CD1c-positive myeloid dendritic cell (primary cell): Measurements from ENCODE around the gene NKX2-2.

Experiments
- DNase-seq: peaks from one replicate; pipeline ENCODE4 v3.0.0-alpha.2; 2016; ENCODE audit errors: extremely low spot score

NKX2-2 gene

GRCh38 chr20:21513881-21514540, at the start of gene NKX2-2:
NKX2-2 (minus strand) TSS chr20:21514064; CDS start chr20:21513669, 395 bp downstream.
- DNase-seq, result no peak

DNA sequence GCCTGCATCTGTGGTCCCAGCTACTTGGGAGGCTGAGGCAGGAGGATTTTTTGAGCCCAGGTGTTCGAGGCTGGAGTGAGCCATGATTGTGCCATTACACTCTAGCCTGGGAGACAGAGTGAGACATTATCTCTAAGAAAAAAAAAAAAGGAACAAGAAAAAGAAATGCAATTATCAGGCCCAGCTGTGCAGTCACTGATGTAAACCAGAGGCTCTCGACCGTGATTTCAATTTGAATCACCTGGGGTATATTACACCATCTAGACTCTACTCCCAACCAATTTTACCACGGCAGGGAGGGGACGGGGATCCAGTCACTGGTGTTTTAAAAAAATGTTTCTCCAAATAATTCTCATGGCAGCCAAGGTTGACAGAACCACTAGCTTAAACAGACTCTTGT, 48.8 kb upstream of the NKX2-2 start:
- DNase-seq, result no peak

DNA sequence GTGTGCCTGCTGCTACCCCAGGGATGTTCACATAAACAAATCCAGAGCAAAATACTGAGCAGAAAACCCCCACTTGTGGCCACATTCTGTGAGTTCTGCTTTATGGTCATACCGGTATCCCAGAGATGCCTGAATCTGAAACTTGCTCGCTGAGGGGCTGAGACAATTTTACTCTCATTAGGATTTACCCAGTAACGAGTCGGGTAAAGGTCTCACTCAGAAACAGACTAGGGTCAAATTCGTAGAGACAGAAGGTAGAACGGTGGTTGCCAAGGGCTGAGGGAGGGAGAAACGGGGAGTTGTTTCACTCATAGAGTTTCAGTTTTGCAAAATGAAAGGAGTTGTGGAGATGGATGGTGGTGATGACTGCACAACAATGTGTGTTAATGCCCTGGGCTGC, 45.4 kb upstream of the NKX2-2 start:
- DNase-seq, result no peak

GRCh38 chr20:21557241-21558020, 43.6 kb upstream of the NKX2-2 start:
- no peak for DNase-seq

GRCh38 chr20:21556398-21556797, 42.5 kb upstream of the NKX2-2 start:
- no peak for DNase-seq

DNA sequence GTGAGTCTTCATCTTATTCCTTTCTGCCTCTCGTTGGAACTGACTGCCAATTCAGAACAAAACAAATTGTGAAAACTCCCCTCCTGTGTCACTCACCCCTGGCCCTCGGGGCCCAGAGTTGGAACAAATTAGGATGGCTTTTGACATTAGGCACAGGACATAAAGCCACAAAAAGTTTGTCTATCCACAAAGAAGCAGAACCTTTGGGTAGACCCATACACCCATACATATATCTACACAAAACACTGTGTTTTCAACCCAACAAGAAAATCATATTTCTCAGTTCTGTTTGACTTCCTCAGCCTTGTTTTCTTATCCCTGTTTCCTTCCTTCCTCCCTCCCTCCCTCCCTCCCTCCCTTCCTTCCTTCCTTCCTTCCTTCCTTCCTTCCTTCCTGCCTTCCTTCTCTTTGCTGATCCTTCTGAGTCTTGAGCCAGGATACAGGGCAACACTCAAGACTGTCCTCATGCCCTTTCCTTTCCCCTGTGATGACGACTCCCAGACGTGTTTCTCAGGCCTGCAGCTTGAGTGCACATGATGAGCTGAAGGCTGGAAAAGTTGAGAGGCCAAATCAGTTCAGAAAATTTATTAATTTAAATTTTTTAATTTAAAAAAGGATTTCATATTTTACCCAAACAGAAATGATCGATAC, 41.7 kb upstream of the NKX2-2 start:
- no peak for DNase-seq

DNA sequence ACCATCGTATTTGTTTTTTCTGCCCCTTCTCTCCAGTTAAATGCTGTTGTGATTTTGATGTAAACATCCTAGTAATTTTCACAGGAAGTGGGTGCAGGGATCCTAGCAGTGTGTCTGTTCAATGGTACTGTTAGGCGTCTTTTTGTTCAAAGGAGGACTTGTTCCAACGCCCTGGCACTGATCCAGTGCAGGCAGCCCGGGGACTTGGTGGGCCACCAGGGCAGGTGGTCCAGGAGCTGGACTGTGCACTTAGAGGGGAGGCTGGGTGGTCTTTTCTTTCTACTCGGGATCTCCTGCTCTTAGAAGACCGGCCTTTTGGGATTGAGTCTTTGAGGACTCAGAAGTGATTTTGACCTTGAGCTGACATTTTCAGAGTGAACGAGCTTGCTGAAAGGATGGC, 41.1 kb upstream of the NKX2-2 start:
- DNase-seq, result no peak

- no peak for DNase-seq
Observed at GRCh38 chr20:21554376-21554890, 40.6 kb upstream of the NKX2-2 start.

DNA sequence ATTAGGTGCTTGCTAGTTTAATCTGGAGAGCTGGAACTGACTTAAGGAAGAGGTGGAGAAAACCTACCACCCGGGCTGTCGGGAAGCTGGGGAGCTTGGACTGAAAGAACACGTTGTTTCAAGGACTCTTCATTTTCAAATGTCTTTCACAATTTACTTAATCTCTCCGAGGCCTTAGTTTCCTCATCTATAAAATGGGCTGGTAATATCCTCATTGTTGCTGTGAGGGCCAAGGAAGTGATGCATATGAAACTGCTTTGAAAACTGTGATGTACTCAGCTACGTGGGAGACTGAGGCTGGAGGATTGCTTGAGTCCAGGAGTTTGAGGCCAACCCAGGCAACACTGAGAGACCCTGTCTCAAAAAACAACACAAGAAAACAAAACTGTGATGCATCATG, 36.7 kb upstream of the NKX2-2 start:
- no peak for DNase-seq

- peak; percentile 15 for DNase-seq
Observed at GRCh38 chr20:21548390-21549035, 34.6 kb upstream of the NKX2-2 start.

GRCh38 chr20:21546355-21546754, 32.5 kb upstream of the NKX2-2 start:
- no peak for DNase-seq

DNA sequence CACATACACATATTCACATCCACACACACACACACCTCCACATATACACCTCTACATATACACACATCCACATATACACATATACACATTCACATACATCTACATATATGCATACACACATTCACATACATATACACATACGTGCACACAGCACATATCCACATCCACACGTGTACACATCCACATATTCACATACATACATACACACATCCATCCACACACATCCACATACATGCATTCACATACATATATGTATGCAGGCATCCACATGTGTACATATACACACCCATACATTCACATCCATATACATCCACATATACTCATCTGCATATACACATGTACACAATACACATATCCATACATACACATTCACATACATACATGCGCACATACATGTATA, 25.6 kb upstream of the NKX2-2 start:
- no peak for DNase-seq

DNA sequence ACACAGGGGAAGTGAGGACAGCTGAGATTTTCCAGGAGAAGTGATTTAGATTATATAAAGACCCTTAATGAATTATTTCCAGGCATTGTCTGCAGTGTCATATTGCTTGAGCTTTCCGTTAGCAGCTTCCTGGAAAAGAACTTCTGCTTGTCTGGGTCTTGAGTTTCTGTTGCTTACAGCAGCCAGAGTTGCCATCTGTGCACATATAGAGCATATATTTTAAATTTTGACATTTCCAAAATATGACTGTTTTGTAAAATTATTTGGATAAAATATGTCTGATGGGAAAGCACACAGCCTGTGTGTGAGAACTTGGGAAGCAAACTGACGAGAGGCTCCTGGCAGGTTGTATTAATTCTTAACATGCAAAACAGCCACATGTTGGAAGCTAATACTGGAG, 21.0 kb upstream of the NKX2-2 start:
- DNase-seq, result no peak

- no peak for DNase-seq
Observed at GRCh38 chr20:21534453-21534852, 20.6 kb upstream of the NKX2-2 start.

GRCh38 chr20:21529863-21530262, 16.0 kb upstream of the NKX2-2 start:
- no peak for DNase-seq

DNA sequence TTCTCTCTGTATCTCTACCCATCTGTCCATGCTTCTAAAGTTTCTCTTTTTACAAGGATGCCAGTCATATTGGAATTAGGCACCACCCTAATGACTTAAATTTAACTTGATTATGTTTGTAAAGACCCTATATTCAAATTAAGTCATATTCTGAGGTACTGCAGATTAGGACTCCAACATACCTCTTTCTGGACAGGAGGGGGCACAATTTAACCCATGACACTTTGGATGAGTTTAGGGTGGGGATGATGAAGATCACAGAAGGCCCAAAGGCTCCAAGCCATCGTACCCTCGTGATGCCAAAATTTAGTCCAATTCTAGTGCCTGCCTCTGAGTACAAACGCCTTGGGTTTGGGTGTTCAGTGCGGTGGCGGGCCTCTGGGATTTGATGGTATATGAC, 15.0 kb upstream of the NKX2-2 start:
- DNase-seq, result no peak

- DNase-seq, result no peak
Observed at GRCh38 chr20:21527908-21528307, 14.0 kb upstream of the NKX2-2 start.

- no peak for DNase-seq
Observed at GRCh38 chr20:21526776-21527175, 12.9 kb upstream of the NKX2-2 start.

GRCh38 chr20:21523895-21524294, 10.0 kb upstream of the NKX2-2 start:
- DNase-seq, result no peak

GRCh38 chr20:21523281-21523868, 9.5 kb upstream of the NKX2-2 start:
- no peak for DNase-seq

DNA sequence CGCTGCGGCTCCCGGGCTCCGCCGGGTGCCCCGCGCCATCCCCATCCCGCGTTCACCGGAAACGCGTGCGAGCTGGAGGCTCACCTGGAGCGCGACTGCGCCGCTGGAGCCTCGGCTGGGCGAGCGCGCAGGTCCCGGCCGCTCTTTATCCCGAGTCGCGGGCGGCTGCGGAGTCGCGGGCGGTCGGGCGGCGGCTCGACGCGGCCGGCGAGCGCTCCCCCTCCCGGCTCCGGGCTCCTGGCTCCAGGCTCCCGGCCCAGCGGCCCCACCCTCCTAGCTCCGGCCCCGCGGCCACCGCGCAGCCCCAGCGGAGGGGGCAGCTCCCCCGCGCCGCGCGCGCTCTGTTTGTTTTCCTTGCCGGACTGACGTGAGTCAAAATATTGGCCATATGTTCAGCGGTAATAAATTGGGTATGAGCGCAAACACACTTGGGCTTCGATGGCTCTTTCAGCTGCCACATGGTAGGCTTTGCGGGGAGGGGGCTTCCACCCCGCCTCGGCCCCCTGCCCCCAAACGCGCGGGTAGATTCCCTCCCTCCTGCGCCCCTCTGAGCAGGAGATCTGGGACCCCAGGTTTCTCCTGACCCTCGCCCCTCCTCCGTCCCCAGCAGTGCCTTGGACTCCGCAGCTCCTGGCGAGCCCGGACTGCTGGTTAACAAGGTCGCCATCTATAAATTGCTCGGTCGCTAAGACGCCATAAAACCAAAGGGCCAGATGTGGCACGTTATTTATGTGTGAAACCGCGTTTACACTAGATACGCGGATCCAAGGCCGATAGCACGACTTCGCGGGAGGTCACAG, 8.8 kb upstream of the NKX2-2 start:
- DNase-seq, result no peak
